K562 treated with DMSO at 1 percent for 4 hours (cell line): ENCODE data around the gene TXNRD2. TPM values are rescaled to one million over a fixed set of nuclear protein-coding genes. Genes with fewer than 3 reads are reported as not detected.

Experiments used
- total RNA-seq: library from RNA; unstranded; fragments of 300-600 nt; gene quantifications from 2 replicates; pipeline ENCODE4 v1.2.3, GENCODE V29; 2022; ENCODE audit not compliant: insufficient read depth

TXNRD2 gene
- 97.7 and 112 TPM in 2 replicates for total RNA-seq

DNA sequence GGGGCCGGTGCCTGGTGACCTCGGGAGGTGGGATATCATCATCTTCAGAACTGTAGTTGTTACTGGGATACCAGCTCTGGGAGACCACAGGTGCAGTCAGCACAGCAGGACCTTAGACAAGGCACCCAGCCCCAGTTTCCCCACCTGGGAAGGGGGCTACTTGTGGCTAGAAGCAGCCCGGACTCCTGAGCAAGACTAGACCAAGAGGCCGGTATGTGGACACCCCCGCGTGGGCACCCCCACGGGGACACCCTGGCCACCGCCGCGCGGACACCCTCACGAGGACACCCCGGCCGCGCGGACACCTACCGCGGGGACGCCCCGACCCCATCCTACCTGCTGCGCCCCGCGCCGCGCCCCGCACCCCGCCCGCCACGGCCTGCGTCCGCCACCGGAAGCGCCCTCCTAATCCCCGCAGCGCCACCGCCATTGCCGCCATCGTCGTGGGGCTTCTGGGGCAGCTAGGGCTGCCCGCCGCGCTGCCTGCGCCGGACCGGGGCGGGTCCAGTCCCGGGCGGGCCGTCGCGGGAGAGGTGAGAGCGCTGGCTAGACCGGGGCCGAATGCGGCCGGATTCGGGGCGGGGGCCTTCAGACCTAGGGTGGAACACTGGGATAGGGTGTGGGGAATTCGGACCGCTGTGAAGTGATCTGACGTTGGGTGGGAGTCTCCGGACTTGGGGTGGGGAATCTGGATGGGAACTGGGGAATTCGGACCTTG lies at the start of gene TXNRD2, which contains the start of gene COMT:
Gene TXNRD2, minus strand, starts transcription at position 454 of the 718 bp plus-strand sequence. Its CDS starts 15 bp downstream, at position 439.
Gene COMT, plus strand, starts transcription at position 408 of the 718 bp plus-strand sequence. CDS start 20,755 bp downstream, outside the sequence.

DNA sequence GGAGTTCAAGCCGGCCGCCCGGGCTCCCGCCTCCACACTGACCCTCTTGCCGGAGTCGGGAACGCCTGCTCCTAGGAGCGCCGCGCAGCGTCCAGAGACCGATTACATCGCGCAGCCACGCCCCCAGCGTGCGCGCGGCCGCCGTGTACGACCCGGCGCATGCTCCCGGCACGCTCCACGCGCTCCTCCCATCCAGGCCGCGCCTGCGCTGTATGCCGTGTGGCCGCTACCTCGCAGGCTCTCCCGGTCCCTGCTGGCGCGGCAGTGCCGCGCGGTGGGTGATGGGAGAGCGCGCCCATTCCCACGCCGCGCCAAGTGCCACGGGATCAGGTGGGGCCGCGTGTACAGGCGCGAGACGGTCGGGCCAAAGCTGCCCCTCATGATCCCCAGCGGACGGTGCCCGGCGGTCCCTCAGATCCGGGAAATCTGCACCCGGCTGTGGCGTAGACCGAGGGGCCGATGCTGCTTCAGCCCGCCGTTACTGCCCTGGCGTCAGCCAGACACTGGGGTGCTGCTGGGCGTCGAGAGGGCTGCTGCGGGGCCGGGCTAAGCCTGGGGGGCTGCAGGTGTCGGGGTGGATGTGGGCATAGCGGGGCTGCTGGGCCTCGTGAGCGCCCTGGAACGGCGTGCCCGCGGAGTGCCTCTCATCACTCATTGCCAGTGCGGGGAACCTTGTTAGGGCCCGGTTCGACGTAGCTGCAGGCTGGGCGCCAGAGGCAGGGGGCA lies 86.7 kb downstream of the TXNRD2 start, which contains the start of the genes GNB1L and RTL10:
Gene GNB1L, minus strand, starts transcription at position 97 of the 726 bp plus-strand sequence. CDS start 33,519 bp downstream, outside the sequence.
Gene RTL10, minus strand, starts transcription at position 97 of the 726 bp plus-strand sequence. CDS start 2,613 bp downstream, outside the sequence.

Other genes with a start within 250 kb of the TXNRD2 start
- 38.3 and 50.1 TPM in 2 replicates for gene SEPTIN5, start 227.3 kb downstream of the TXNRD2 start, total RNA-seq
- 43.8 and 50.9 TPM in 2 replicates for gene GP1BB, start 218.3 kb downstream of the TXNRD2 start, total RNA-seq
- 13.7 and 22.8 TPM in 2 replicates for gene TBX1, start 181.0 kb downstream of the TXNRD2 start, total RNA-seq
- gene GNB1L, start 86.9 kb downstream of the TXNRD2 start, total RNA-seq, result 59.7 and 63.9 TPM in 2 replicates
- gene RTL10, start 86.9 kb downstream of the TXNRD2 start, total RNA-seq, result 51.2 and 54.5 TPM in 2 replicates
- gene COMT, start within 50 bp of the TXNRD2 start, total RNA-seq, result 831 and 834 TPM in 2 replicates
- gene ARVCF, start 75.0 kb upstream of the TXNRD2 start, total RNA-seq, result 44.8 and 45.2 TPM in 2 replicates
- 72.3 and 75.4 TPM in 2 replicates for gene TANGO2, start 79.3 kb upstream of the TXNRD2 start, total RNA-seq
- 35.6 and 46.6 TPM in 2 replicates for gene DGCR8, start 138.4 kb upstream of the TXNRD2 start, total RNA-seq
- gene RANBP1, start 174.3 kb upstream of the TXNRD2 start, total RNA-seq, result 836 and 933 TPM in 2 replicates
- 114 and 118 TPM in 2 replicates for gene TRMT2A, start 175.4 kb upstream of the TXNRD2 start, total RNA-seq
- 20.4 and 33.5 TPM in 2 replicates for gene ZDHHC8, start 190.0 kb upstream of the TXNRD2 start, total RNA-seq
- not detected in 2 replicates for gene CCDC188, start 209.2 kb upstream of the TXNRD2 start, total RNA-seq